DND-41 (cell line): ENCODE data around the gene VIM.

Experiments
- ATAC-seq: fragments of 200-7000 bp; cut with Tn5 transposase; 3 replicates; pipeline ENCODE4 v1.9.1; 2021; ENCODE audit warnings: low read depth; ENCODE audit not compliant: insufficient read depth
- DNase-seq: peaks from one replicate; pipeline ENCODE4 v3.0.0-alpha.2; 2020
- H2AFZ ChIP-seq: 2 replicates; pipeline ENCODE4 v1.6.0; 2012; ENCODE audit warnings: low read depth, low read length
- H3K27ac ChIP-seq: 2 replicates; pipeline ENCODE4 v1.5.1; 2012; ENCODE audit warnings: low read length, inconsistent platforms
- H3K27me3 ChIP-seq: fragments of 200-600 bp; sonication (generic); 2 replicates; pipeline ENCODE4 v1.6.0; 2012; ENCODE audit warnings: low read length, mild to moderate bottlenecking, inconsistent platforms; ENCODE audit not compliant: insufficient read depth, poor library complexity
- H3K36me3 ChIP-seq: 2 replicates; pipeline ENCODE4 v1.5.1; 2012; ENCODE audit warnings: low read length, inconsistent platforms; ENCODE audit not compliant: insufficient read depth
- H3K4me1 ChIP-seq: 2 replicates; pipeline ENCODE4 v1.5.1; 2012; ENCODE audit warnings: mild to moderate bottlenecking, low read length; ENCODE audit not compliant: insufficient read depth
- H3K4me2 ChIP-seq: 2 replicates; pipeline ENCODE4 v1.6.0; 2012; ENCODE audit warnings: mild to moderate bottlenecking, moderate library complexity, low read length, inconsistent platforms; ENCODE audit not compliant: insufficient read depth
- H3K4me3 ChIP-seq, 2 experiments: fragments of 200-600 bp in 1 of 2; shearing (Covaris generic) in 1 of 2; 2 replicates each; pipeline ENCODE4 v1.5.1; 2012 to 2016; ENCODE audit warnings: inconsistent platforms in 2 of 2, low read length in 2 of 2, mild to moderate bottlenecking in 2 of 2, low read depth in 1 of 2, moderate library complexity in 1 of 2
- H3K79me2 ChIP-seq: 2 replicates; pipeline ENCODE4 v1.6.0; 2012; ENCODE audit warnings: low read length, inconsistent platforms; ENCODE audit not compliant: insufficient read depth
- H3K9ac ChIP-seq: 2 replicates; pipeline ENCODE4 v1.6.0; 2012; ENCODE audit warnings: low read depth, mild to moderate bottlenecking, inconsistent platforms, low read length, moderate library complexity
- H3K9me3 ChIP-seq: 2 replicates; pipeline ENCODE4 v1.5.1; 2012; ENCODE audit warnings: low read length, moderate library complexity, mild to moderate bottlenecking, inconsistent platforms; ENCODE audit not compliant: insufficient read depth, severe bottlenecking
- H4K20me1 ChIP-seq: 2 replicates; pipeline ENCODE4 v1.6.0; 2012; ENCODE audit warnings: low read length; ENCODE audit not compliant: insufficient read depth
- CTCF ChIP-seq: IDR thresholded peaks from 2 replicates; pipeline ENCODE4 v1.5.1; 2012; ENCODE audit warnings: borderline replicate concordance, low read length, moderate library complexity, mild to moderate bottlenecking; ENCODE audit not compliant: poor library complexity, severe bottlenecking; ENCODE audit errors: extremely low read depth
- EZH2 ChIP-seq: IDR thresholded peaks from 3 replicates; pipeline ENCODE4 v1.6.1; 2012; ENCODE audit warnings: borderline replicate concordance, low read depth, mild to moderate bottlenecking, moderate library complexity, low read length, inconsistent platforms; ENCODE audit not compliant: severe bottlenecking

The VIM gene

GRCh38 chr10:17220652-17221100, 7.4 kb upstream of the VIM start:
- ATAC-seq (no peak), DNase-seq (no peak)
- no peak overlapping the region for H3K4me2 ChIP-seq
- no peak overlapping the region for H3K4me3 ChIP-seq
- no peaks in the 10 kb centered on the region for H3K9me3 ChIP-seq
- no peaks in the 10 kb centered on the region for H3K79me2 ChIP-seq
- H3K27me3 ChIP-seq = no peaks in the 10 kb centered on the region
- H3K36me3 ChIP-seq = no peaks in the 10 kb centered on the region
- TF ChIP-seq EZH2 (no peak), CTCF (no peak)
- no peak overlapping the region for H3K27ac ChIP-seq
- no peak overlapping the region for H2AFZ ChIP-seq
- H3K4me1 ChIP-seq = peaks cover 8% of the 10 kb centered on the region
- H3K9ac ChIP-seq = no peak overlapping the region
- no peaks in the 10 kb centered on the region for H4K20me1 ChIP-seq

GRCh38 chr10:17222329-17222728, 5.7 kb upstream of the VIM start:
- H3K79me2 ChIP-seq = no peaks in the 10 kb centered on the region
- no peak for ATAC-seq
- TF ChIP-seq CTCF (no peak), EZH2 (no peak)
- no peak for DNase-seq
- H3K27me3 ChIP-seq = no peaks in the 10 kb centered on the region
- H3K4me2 ChIP-seq = no peak overlapping the region
- no peak overlapping the region for H2AFZ ChIP-seq
- peaks cover 9% of the 10 kb centered on the region for H3K4me1 ChIP-seq
- no peaks in the 10 kb centered on the region for H4K20me1 ChIP-seq
- no peak overlapping the region for H3K27ac ChIP-seq
- no peak overlapping the region for H3K4me3 ChIP-seq
- no peaks in the 10 kb centered on the region for H3K36me3 ChIP-seq
- no peak overlapping the region for H3K9ac ChIP-seq
- no peaks in the 10 kb centered on the region for H3K9me3 ChIP-seq

DNA sequence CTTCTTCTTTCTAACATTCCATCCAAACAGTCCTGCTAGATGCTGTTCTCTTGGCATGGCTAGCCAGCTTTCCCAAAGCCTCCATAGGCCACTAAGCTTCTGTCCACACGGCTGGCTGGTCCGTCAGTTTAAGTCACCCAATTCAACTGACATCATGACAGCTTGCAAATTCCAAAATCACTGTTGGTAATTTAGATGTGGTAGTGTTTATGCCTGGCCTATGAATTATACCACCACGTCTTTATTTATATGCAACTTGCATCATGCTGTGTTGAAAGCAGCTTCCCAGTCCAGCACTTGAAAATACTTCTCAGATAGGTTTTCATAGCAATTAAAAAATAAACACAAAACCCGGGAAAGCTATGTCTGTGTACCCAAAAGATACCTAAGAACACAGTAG, 2.2 kb upstream of the VIM start:
- ATAC-seq = no peak

More for the DNA sequence above, 2.2 kb upstream of the VIM start:
- Histone ChIP-seq H3K36me3 (peaks cover 14% of the 10 kb centered on the region), H3K27ac (no peak overlapping the region), H3K4me3 (no peak overlapping the region), H3K4me2 (no peak overlapping the region), H4K20me1 (peaks cover 12% of the 10 kb centered on the region), H3K9ac (no peak overlapping the region), H2AFZ (no peak overlapping the region), H3K79me2 (peaks cover 17% of the 10 kb centered on the region), H3K4me1 (peaks cover 31% of the 10 kb centered on the region), H3K9me3 (no peaks in the 10 kb centered on the region), H3K27me3 (no peaks in the 10 kb centered on the region)
- TF ChIP-seq CTCF (no peak), EZH2 (no peak)
- DNase-seq = no peak
